Jurkat, Clone E6-1 (cell line): ENCODE results near the gene SYT3.

Experiments
- DNase-seq: peaks from one replicate; pipeline ENCODE4 v3.0.0-alpha.2; 2011; ENCODE audit warnings: low read depth, low spot score
- H3K4me3 ChIP-seq: 2 replicates; pipeline ENCODE4 v1.5.1; 2011; ENCODE audit warnings: mild to moderate bottlenecking, low read length, control low read depth, moderate library complexity

SYT3 gene

DNA sequence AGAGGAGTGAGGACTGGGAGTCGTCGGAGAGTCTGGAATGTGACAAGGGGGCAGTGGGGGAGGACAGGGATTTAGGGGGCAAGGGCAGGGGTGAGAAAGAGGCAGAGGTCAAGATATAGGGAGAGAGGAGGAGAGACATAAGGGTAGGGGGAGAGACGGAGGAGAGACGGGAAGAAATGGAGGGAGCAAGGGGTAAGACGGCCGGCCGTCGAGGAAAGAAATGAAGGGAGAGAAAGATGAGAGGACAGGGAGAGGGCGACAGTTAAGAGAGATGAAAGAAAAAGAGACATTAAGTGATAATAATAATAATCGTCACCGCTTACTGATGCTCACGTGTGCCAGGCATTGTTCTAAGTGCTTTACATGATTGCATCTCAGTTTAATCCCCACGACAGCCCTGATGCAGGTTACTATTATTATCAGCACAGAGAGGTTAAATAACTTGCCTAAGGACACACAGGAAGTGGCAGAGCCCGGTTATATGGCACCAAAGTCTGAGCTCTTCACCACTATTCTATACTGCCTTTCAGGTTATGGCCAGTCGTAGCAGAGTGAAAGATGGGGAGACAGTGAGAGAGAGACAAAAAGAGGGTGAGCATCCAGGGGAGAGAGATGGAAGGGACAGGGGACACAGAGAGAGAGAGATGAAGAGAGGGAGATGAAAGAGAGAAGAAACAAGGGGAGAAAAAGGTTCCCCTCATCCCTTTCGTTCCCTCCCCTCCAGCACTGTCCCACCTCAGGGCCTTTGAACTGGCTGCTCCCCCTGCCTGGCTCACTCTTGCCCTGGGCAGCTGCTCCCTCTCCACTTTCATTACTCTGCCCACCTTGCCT lies 23.2 kb upstream of the SYT3 start:
- H3K4me3 ChIP-seq: no peak overlapping the region
- DNase-seq: no peak

DNA sequence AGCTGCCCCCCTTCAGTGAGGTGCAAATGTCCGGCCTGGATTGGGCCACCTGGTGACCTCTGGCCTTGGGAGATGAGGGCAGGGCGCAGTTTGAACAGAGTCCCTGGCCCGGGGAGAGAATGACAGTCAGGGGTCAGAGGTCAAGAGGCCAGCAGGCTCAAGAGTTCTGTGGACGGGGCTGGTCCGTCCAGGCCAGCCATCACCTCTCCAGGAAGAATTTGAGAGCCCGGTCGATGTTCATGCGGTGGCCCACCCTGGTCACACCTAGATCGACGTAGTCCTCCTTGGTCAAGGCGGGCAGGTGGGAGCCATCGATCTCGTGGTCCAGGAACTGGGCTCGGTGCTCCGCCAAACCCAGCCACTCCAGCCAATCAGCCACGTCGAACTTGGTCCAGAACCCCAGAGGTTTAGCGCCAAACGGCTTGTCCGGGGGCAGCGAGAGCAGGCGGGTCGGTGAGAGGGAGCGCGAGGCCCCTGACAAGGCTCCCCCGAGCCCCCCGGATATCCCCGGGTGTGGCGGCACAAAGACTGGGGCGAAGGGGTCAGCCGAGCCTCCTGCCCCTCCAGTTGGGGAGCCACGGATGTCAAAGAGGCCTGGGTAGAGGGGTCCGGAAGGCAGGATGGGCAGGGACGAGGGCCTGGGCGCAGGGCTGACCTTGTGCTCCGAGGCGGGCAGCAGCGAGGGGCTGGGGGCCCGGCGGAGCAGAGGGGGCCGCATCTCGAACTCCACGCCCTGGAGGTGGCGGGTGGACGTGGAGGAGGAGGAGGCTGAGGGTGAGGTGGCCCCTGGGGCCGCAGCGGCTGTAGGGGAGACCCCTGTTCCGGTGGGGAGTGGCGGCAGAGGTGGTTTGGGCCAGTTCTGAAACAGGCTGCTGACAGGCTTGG lies 22.3 kb upstream of the SYT3 start:
- H3K4me3 ChIP-seq: no peak overlapping the region
- DNase-seq: no peak

DNA sequence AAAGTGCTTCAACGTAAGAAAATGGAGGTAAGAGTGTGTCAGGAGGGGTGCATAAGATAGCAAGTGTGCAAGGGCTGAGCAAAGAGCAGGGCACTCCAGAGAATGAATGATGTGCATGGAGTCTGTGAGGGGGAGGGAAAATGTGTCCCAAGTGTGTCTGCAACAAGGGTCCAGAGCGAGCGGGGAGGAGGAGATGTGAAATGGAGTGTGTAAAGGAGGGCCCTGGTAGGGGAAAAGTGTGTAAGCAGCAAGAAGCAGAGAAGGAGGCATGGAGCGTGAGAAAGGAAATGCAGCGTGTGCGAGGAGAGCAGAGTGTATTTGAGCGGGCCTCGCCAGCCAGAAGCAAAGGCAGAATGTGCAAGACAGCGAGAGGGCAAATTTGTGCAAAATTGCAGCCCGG lies 21.3 kb upstream of the SYT3 start:
- no peak overlapping the region for H3K4me3 ChIP-seq
- DNase-seq: no peak

DNA sequence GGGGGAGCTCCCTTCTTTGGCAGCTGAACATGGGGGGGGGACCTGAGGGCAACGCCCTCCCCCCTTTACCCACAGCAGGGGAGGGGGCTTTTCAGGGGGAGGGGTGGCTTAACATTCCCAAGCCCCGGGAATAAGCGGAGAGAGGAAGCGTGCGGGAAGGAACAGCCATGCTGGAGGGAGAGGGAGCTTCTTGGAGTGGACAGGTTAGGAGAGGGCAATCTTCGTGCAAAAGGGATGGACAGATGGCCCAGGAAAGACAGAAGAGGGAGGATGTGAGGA lies 20.3 kb upstream of the SYT3 start:
- DNase-seq: no peak
- H3K4me3 ChIP-seq: no peak overlapping the region

DNA sequence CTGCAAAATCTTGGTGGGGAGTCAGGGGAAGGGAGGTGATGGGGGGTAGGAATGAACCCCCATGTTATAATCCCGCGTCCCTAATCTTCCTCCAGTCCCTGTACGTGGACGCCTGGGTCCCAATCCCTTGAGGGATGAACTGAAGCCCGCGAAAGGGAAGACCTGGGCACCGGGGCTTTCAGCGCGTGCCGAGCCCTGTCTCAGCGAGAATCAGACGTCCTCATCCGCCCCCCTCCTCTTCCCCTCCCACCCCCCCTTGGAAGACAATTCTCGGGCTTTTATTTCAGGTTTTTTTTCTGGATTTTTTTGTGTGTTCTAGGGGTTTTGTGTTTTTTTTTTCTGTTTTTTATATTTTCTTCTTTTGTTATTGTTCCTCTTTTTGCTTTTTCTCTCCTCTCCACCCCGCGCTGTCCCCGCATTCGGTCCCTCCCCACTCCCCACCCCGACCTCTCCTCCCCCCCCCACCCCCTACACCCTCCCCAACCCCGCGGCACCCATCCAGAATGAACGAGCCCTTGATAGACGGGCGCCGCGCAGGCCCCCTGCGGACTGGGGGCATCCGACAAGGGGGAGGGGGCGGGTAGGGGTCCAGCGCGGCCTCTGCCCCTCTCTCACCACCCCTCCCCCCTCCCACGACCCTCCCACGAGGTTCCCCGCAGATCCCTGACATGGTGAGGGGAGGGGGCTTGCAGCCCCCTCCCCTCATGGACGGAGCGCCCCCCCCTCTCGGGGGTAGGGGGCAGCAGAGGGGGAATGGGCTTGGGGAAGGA lies 19.8 kb upstream of the SYT3 start:
- peak overlapping the region; percentile 52 for H3K4me3 ChIP-seq
- DNase-seq: no peak

DNA sequence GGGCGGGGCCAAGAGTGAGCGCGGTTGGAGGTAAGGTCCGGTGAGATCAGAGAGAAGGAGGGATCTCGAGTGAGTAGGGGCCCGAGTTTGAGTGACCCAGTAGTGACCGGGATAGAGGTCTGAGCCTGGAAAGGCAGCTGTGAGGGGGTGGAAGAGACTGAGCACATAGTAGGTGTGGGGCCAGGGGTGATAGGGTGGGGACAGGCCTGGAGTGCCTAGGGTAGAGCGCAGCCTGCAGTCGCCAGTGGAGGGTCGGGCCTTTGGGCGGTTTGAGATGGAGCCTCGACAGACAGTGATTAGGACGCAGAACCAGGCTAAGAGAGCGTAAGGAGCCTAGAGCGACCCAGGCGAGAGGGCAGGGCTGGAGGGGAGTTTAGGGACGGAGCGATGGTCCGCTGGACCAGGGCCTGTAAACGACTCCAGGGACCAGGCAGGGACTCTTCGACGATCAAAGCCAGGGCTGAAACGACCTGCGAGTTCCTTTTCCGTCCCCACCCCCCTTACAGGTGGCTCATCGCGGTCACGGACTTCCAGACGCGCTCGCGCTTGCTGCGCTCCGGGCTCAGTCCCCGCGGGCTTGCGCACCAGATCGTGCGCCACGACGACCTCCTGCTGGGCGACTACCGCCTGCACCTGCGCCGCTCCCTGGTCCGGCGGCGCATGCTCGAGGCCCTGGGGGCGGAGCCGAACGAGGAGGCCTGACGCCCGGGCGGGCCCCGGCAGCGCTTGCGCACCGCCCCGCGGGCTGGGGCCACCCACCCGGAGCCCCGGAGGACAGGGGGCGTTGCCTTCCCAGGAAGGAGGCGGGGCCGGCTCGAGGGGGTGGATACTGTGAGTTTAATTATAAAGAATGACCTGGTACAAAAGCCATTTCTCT lies 19.0 kb upstream of the SYT3 start:
- DNase-seq: peak; percentile 91
- H3K4me3 ChIP-seq: peak overlapping the region; percentile 92

DNA sequence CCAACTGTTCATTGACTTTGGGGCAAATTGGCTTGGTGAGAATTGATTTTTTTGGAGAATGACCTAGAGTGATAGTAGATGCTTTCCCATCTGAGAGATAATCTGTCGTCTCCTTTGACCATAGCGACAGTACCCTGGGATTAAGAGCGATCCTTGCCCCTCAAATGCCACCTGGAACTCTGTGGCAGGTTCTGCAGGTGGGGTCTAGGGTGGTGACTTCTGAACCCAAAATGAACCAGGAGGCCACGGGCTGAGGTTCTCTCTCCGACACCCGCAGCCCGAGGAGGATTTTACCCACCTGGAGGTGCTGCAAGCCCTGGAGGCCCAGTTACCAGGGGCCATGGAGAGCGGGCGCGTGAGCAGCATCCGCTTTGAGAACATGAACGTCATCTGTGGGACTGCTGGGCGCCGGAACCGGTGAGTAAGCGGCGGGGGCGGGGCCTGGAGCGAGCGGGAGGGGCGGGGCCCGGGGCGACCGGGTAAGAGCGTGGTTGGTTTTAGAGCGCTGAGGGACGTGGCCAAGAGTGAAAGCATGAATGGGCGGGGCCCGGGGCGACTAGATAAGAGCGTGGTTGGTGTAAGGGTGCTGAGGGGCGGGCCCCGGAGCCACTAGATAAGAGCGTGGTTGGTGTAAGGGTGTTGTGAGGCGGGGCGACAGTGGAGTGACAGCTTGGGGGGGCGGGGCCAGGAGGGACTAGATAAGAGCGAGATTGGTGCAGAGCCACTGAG lies 18.2 kb upstream of the SYT3 start:
- peak overlapping the region; percentile 92 for H3K4me3 ChIP-seq
- DNase-seq: peak; percentile 99

DNA sequence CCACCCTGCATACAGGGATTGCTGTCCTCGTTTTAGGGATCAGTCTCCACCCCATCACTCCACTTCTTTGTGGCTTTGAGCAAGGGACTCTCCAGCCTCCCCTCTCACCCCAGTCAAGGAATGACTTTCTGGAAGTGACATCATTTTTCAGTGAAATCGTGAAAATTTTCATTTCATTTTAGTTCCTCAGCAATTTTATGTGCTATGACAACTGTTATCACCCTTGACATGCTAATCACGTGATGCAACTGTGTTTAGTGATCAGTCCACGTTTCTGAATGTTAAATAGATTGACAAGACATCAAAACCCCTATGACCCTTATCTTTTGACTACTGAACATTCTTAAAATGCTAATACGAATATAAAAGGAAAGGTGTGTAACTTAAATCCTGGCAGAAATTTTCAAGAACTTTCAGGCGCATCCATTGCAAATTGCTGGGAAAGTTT lies 17.6 kb upstream of the SYT3 start:
- peak overlapping the region; percentile 78 for H3K4me3 ChIP-seq
- DNase-seq: no peak

DNA sequence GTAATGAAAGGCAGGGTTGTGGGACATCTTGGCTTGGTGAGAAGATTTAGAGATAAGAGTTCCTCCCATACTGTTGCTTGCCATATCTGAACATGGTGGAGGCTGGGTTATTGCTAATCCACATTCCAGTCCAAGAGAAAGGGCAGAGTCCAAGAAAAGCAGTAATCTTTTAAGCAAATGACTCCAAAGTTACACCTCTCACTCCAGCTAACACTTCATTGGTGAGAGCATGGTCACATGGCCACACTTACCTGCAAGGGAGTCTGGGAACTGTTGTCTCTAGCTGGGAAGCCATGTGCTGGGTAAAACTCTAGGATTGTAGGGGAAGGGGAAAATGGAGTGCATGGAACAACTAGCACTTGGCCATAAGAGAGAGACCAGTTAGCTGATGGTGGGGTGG lies 15.2 kb upstream of the SYT3 start:
- no peak for DNase-seq

DNA sequence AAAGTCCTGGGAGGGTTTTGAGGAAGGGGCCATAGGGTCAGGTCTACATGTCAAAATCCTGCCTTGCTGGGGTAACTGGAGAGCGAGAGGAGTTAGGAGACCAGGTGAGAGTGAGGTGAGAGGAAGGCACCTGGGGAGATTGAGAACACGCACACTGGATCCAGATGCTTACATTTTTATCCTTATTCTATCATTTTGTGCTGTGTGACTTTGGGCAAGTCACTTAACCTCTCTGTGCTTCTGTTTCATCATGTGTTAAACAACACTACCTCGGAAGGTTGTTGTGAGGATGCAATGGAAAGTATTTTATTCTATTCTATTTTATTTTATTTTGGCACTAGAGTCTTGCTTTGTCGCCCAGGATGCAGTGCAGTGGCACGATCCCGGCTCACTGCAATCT lies 13.0 kb upstream of the SYT3 start:
- DNase-seq: no peak
- no peak overlapping the region for H3K4me3 ChIP-seq

More for the DNA sequence above, 15.2 kb upstream of the SYT3 start:
- no peak overlapping the region for H3K4me3 ChIP-seq

DNA sequence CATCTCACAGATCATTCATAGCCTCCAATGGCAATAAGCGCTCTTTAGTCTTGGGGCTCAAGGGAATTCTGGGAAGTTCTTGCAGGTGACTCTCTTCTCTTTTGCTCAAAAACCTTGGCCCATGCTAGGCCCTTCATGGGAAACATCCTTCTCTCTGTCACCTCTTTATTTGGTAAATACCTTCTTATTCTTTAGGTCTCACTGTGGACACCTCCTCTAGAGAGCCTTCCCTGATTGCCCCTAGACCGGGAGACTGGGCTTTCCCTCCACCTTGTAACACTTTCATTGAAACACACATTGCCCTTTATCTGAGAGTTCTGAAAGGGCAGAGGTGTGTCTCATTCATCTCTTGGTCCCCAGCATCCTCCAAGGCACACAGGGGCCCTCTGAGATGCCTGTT lies 11.5 kb upstream of the SYT3 start:
- no peak for DNase-seq
- H3K4me3 ChIP-seq: no peak overlapping the region

DNA sequence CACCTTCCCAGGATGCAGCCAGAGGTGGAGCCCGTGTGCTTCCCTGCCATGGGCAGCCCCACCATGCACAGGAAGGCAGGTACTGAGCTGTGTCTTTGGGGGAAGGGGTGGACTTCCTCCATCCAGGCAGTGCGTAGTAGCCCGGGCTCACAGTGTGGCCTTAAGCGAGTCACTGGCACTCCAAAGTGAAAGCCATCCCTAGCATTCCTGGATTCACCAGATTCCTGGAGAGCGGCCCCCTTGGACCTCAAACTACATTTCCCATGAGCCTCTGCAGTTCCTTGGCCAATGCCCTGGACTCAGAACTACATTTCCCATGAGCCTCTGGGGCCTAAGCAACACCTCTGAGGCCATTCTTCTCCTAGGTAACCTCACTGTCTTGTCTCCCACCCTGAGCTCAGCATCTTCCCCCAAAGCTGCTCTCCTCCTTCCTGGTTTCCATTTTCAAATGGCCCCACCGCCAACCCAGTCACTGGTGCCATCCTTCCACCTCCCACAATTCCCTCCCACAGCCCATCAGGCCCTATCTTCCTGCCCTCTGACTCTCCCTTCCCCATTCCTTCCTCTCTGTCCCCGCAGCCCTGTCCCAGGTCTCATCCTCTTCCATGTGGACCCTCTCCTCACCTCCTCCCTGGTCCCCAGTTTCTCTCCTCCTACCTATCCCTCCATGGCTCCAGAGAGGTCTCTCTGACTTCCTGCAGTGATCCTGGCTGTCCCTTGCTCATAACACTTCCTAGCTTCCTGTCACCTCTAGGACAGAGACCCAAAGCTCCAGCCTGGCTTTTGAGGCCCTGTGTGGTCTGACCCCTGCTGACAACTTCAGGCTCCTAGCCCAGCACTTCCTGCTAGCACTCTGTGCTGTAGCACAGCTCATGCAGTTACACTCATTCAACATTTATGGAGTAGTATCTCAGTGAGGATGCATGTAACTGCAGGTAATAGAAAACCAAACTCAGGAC lies 10.0 kb upstream of the SYT3 start, which contains the start of gene C19orf81:
Gene C19orf81, plus strand, starts transcription at position 13 of the 959 bp plus-strand sequence. Its CDS starts 0 bp downstream, at position 13.
- no peak within 1 kb of the TSS; the same call in 1 of the 2 replicates for H3K4me3 ChIP-seq
- peak; percentile 44 for DNase-seq

DNA sequence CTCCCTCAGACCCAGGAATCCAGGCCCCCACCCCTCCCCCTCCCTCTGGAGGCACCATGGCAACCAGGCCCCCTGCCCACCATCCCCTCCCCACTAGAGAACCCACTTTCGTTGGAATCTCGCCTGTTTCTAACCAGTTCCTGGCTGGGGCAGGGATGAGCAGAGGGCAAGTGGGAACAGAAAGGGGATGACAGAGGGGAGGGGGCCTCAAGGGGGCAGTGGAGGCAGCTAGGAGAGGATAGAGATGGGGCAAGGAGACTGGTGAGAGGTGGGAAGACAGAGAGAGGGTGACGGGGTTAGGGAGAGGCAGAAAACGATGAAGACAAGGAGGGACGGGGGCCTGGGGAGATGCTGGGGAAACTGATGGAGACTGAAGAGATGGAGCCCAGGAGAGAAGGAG lies 9.0 kb upstream of the SYT3 start:
- DNase-seq: no peak
- no peak overlapping the region for H3K4me3 ChIP-seq

DNA sequence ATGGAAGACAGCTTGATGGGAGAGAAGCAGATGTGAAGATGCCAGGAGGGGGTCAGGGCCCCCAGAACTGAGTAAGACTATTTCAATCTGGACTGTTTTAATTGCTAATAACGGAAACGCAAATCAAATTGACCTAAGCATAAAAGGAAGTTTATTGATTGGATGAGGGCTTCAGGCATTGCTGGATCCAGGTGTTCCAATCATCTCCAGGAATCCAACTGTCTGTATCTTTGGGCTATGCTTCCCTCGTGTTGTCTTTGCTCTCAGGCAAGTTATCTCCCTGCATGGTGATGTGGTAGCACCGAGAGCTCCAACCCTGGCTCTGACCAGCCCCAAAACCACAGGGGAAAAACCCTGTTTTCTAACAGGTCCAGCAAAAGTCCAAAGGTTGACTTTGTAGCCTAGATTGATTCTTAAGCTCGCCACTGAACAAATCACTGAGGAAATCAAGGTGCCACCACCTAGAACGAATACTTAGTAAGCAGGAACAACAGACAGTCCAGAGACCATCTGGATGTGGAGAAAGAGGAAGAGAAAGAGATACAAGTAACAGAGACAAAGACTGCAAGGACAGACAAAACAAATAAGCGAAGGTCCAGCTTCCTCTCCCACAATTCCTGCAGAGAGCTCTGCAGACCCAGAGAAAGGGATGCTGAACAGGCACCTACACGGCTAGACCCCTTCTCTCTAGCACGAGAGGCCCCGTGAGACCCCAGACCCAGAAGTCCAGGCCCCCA lies 8.4 kb upstream of the SYT3 start:
- DNase-seq: no peak
- H3K4me3 ChIP-seq: no peak overlapping the region

DNA sequence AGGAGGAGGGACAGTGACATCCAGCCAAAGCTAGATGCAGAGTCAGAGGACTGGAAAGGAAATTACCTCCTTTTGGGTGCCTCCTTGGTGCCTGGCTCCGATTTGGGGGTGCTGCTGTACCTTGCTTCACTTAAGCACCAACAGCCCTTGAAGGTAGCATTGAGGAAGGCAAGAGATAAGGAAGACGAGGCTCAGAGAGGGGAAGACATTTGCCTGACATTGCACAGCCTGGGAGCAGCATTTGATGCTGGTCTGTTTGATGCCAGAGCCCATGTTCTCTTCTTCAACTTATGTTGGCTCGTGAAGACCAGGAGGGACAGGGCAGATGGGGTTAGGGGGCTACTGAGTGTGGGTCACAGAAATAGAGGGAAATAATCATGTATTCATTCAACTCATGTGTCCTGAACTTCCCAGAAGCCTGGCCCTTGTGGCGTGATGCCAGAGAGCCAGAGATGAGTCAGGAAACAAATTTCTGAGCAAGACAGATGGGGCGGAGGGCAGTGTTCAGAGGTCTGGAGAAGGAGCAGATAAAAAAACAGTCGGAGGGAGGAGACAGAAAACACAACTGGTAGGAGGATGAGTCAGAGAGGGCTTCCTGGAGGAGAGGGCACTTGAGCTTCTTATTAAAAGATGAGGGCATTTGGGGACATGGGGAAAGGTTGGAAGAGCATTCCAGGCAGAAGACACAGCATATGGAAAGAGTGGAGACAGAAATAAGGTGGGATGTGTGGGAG lies 6.6 kb upstream of the SYT3 start:
- no peak for DNase-seq
- H3K4me3 ChIP-seq: no peak overlapping the region

DNA sequence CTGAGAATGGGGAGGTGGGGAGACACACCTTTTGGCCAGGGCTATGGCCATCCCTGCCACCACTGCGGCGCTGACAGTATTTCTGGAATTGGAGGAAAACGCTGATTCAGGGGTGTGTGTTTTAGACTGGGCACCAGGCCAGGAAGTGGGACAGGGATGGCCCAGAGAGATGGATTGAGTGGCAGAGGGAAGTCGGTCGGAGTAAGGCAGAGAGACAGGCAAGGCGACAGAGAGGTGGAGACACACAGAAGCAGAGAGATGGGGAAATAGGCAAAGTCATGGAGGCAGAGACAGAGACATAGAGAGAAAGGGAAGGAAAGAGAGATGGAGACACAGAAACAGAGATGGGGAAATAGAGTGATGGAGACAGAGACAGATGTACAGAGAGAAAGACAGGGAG lies 5.4 kb upstream of the SYT3 start:
- no peak for DNase-seq
- H3K4me3 ChIP-seq: no peak overlapping the region
